Right forelimb (tissue), 1 donor: Measurements from ENCODE around the gene ADARB1.
A peak's percentile ranks its signal among the peaks of the same experiment; 100 is the strongest.
"Not testable (repeated sequence)": the region's sequence is repeated elsewhere in the genome, so short reads cannot be mapped to it uniquely, and the experiment has no call there.

ENCODE experiments used
- DNase-seq: peaks from one replicate; pipeline ENCODE4 v3.0.0-alpha.2; 2018

Gene ADARB1

DNA sequence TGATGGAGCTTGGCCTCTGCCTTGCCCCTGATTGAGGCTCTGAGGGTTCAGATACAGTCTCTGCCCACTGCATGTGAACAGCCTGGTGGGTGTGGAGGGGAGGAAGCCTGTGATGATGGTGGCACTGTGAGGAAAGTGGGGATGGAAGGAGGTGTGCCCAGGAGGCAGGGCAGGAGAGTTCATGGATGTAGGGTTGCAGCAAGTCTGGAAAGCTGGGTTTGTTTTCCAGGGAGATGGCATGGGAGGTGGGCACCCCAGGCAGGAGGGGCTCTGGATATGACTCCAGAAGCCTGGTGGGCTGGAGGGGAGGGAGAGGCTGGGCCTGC is 63.2 kb downstream of the ADARB1 start:
- DNase-seq: no peak

DNA sequence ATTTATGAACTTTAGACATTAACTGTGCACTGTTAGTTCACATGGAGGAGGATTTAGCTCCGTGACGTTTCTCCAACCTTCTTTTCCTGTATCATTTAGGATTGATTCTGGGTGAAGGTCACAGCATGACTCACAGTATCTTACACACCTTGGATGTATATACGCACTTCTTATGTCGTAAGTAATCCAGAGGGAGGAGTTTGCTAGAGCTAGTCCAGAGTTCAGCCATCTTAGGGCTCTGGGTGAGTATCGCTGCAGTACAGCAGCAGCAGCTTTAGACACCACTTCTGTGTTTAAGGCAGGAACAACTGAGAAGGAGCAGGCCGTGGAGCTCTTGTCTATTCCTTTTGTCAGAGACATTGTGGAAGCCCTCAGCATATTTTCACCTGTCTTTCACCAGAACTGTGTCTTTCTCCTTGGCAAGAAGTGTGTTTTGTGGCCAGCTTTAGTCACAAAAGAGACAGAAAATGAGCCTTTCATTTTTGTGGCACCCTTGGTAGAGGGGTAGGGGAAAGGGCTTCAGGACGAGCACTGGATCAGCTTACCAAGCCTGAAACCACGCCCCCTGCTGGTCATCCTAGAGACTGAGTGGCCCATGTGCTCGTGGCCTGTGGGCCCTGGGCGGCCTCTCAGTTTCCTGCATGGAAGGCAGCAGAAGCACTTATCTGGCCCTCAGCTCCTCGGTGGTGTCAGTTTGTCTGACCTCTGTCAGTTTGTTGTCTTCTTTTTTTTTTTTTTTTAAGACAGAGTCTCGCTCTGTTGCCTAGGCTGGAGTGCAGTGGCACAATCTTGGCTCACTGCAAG is 64.0 kb downstream of the ADARB1 start:
- peak; percentile 67 for DNase-seq

DNA sequence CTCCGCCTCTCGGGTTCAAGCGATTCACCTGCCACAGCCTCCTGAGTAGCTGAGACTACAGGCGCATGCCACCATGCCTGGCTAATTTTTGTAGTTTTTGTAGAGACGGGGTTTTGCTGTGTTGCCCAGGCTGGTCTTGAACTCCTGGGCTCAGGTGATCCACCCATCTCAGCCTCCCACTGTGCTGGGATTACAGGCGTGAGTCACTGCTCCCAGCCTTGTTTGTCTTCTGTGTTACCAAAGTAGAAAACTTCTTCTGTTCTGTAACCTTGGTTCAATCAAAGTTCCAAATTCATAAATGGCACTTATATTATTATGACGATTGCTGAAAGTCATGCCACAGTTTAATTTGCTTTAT is 64.6 kb downstream of the ADARB1 start:
- not testable (repeated sequence) for DNase-seq

DNA sequence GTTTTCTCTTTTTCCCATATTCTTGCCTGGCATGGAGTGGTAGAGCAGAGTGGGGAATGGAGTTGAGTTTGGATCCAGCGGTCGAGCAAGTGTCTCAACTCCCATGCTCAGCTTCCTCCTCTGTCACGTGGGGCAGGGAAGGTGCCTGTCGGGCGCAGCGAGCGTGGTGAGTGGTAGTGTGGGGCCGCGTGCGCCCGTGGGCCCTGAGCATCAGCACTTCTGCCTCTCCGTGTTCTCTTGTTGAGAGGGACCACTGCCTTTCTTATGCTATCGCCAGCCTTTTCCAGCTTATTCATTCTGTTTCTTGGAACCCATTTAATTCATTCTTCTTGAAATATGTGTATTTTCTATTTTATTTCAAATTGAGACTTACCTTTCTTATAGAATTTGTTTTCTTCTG is 65.1 kb downstream of the ADARB1 start:
- no peak for DNase-seq

DNA sequence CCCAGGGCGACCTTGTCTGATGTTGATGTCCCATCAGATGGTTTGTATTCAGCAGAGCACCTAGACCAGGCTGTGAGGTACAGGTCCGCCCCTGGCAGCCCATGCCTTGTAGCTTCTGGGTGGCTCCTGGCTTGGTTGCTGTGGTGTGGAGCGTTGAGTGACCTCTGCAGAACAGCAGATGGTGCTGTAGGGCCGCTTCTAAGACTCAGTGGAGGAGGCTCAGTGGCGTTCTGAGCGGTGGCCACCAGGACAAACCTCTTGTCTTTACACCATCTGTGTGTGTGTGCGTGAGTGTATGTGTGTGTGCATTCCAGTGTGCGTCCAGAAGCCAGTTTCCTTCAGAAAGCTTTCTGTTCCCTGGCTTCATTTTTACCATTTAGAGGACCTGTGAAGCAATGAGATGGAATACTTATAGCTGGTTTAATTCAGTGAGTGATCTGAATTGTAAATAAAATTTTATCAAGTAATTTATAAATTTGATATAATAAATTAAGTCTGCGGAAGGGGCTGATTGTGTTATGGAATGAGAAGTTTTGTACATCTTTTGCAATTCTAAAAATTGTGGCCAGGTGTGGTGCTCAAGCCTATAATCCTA is 66.1 kb downstream of the ADARB1 start:
- DNase-seq: peak; percentile 82

DNA sequence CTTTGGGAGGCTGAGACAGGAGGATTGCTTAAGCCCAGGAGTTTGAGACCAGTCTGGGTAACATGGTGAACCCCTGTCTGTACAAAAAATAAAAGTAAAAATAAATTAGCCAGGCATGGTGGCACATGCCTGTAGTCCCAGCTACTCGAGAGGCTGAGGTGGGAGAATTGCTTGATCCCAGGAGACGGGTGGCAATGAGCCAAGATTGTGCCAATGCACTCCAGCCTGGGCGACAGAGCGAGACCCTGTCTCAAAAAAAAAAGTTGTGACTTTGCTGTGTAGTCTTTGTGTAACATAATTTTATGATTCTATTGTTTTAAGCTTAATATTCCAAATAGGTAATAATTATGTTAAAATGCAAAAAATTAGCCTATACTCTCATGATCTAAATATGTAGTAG is 66.6 kb downstream of the ADARB1 start:
- DNase-seq: peak; percentile 13

DNA sequence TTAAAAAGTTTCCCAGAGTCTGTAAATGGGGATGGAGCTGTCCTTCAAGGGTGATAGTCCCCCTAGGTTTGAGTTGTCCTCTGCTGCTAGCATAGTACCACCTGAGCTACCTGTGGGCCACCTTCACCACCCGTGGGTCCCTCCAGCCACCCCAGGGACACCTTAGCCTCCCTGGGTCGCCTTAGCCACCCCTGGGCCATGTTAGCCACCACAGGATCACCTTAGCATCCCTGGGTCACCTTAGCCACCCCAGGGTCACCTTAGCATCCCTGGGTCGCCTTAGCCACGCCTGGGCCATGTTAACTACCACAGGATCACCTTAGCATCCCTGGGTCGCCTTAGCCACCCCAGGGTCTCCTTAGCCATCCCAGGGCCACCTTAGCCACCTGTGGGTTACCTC is 67.1 kb downstream of the ADARB1 start:
- peak; percentile 9 for DNase-seq

DNA sequence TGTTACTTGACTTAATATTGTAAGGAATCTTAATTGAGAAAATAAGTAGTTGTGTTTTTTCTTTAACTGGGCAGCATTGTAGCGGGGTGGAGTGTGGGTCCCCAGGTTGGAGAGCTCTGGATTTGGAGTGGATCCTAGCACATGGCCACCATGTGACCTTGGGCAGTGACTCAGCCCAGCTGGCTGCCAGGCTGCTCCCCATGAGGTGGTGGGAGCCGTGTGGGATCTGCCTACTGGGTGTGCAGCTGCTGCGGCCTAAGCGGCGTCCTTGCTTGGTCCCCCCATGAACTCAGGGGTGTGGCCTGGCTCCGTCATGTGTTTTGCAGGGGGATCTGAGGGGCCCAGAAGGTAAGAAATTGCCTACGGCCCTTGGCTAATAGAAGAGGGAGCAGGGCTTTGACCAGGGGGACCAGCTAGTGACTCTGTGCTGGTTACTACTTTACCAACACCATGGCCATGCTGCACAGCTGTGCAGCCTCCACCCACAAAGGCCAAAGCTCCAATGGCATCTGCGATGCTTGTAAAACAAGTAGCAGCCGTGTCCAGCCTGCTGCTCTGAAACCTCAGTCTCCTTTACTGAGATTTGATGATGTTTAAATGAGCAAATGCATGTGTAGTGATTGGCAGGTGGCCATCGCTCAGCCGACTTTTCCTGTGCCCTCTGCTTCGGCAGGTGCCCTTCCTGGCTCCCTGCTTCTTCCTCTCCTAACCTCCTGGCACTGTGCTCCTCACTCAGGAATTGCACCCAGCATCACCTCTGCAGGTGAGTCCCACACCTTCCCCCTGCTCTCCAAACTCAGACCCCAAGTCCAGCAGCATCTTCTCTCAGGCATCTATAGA is 68.3 kb downstream of the ADARB1 start:
- peak; percentile 73 for DNase-seq

DNA sequence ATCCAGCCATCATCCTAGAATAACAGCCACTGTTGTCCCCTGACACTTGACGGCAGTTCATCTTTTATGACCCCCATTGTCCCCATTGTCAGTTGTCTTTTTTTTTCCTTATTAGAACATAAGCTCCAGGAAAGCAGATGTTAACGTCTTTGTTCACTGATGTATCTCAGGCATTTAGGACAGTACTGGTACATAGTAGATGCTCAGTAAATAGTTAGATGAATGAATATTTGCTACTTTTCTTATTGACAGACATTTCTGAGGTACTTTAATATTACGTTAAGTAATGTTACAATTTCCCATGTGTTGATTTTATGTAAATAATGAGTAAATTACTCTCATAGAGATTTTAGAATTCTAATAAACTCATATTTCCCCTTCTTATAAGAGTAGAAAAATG is 69.5 kb downstream of the ADARB1 start:
- DNase-seq: no peak

DNA sequence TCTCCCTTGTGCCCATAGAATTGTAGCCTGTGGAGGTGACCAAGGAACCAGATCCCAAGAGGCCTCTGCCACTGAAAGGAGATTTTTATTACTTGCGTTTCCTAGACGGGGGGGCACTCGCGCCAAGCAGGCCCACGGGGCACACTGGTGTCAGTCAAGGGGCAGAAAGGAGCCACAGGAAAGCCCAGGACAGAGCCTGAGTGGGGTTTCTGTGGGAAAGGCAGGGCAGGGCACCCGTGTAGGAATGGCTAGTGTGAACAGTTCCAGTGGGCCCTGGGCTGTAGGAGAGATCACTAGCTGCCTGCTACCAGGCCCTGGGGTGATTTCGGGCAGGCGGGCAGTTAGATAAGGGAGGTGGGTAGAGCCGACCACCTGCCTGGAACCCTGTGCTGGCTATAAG is 70.8 kb downstream of the ADARB1 start:
- no peak for DNase-seq

DNA sequence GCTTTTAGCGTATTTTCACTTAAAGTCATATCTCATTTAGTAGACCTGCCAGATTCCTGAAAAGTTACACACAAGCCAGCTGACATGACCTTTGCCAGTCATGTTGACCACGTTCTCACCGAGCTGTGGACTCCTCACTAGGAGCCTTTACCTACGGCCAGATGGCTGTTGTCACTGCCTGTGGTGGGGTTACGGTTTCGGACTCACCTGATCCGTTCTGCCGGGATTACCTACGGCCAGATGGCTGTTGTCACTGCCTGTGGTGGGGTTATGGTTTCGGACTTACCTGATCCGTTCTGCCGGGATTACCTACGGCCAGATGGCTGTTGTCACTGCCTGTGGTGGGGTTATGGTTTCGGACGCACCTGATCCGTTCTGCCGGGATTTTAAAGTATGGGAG is 71.5 kb downstream of the ADARB1 start:
- not testable (repeated sequence) for DNase-seq

DNA sequence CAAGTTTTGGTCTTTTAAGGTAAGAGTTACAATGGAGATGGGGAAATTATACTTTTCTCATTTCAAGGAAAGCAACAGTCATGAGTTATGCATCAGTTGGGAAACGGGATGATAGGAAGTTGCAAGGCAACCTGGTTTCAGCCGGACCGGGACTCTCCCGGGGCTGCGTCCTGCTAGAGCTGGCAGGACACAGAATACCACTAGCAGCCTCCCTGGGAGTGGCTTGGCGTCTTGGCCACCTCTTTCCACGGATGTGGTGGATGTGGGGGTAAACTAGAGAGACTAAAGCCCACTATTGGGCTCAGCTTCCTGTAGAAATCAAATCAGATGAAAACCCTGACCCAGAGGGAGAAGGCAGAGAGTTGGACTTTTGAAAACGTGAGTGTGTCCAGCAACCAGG is 71.9 kb downstream of the ADARB1 start:
- DNase-seq: no peak

DNA sequence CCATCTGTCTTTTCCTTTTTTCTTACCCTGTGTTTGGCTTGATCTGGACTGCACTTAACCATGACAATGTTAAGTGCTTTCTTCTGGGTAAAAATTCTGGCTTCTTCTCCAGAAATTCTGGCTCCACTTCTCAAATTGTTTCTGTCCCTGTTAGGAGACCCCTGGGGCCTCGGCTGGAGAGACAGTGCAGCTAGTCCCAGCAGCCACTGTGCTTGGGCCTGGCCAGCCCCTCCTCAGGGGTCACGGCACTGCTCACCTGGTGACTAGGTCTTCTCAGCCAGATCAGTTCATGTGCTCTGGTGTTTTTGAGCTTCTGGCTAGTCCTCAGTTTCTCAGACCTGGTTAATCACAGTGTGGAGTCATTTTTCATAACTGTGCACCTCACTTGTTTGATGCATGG is 72.4 kb downstream of the ADARB1 start:
- DNase-seq: no peak

DNA sequence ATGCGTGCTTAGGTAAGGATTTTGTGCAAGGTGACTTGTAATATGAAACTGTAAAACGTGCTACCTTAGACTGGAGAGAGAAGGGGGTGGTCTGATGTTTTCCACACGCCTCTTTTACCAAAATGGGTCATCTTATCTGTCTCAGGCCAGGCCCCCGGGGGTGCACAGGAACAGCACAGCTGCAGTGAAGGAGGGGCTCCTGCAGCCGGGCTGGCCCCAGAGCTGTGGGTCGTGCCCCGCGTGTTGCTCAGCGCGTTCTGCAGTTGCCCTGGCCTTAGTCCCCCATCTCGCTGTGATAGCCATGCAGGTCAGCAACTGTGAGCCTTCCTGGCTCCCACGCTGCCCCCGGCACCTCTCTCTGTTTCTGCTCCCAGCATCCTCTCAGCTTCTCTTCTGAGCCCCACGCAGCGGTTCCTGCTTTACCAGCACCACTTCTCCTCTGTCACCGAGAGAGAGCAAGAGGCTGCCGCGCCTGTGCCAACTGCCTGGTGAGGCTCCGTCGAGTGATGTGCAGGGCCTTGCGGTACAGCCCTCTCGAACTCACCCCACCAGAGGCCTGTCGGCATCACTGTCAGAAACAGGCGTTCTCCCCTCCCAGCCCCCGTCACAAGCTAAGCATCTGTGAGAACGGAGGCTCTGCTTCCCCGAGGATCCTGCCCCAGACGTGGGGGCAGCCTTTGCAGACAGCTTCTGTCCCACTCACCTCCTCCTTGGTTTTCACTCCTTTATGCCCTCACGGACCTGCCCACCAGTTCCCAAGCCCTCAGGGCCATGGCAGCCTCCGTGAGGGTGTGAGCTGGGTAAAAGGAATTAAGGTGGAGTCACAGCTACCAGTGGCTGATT is 73.3 kb downstream of the ADARB1 start:
- no peak for DNase-seq

DNA sequence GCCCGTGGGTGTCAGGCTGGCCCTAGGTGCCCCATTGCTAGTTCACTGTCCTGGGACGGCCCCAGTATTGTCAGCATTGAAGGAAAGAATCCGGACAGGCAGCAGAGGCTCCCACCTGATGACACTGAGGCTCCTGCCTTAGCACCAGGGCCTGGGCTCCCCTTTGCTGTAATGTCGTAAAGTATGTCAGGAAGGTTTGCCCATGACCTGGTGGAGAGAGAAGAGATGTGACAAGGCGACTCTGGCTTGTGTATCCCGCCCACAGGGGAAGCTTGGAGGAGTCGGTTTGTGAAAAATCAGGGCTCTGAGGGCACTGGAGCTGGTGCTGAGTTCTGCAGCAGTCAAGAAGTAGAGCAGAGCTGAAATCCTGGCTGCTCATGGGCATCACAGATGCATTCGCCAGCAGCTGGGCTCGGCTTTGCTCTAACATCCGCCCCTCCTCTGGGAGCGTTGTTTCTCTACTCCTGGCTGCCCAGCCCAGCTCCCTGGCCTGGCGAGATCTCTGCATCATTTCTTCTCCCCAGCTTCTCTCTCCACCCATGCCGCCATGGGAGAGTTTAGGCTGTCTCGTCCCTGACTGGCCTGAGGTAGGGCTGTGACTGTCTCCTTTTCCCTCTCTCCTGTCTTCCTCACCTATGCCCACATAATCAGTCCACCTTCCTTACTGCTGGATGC is 74.1 kb downstream of the ADARB1 start:
- peak; percentile 12 for DNase-seq

DNA sequence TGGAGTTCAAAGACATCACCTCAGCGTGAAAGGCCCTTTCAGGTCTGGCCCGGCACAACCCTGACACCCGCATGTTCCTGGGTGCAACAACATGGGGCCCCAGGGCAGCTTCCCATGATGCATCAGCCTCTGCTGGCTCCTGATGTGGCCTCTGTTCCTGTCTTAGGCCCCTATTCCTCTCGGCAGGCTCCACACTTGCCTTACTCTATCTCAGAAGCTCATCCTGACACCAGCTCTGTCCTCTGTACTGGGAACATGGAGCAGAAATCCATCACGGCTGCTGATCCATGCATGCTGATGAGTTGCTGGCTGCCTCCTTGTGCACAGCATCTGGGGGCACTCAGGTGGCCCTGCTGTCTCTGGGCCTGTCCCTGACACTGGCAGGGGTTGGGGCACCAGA is 74.6 kb downstream of the ADARB1 start:
- peak; percentile 28 for DNase-seq

DNA sequence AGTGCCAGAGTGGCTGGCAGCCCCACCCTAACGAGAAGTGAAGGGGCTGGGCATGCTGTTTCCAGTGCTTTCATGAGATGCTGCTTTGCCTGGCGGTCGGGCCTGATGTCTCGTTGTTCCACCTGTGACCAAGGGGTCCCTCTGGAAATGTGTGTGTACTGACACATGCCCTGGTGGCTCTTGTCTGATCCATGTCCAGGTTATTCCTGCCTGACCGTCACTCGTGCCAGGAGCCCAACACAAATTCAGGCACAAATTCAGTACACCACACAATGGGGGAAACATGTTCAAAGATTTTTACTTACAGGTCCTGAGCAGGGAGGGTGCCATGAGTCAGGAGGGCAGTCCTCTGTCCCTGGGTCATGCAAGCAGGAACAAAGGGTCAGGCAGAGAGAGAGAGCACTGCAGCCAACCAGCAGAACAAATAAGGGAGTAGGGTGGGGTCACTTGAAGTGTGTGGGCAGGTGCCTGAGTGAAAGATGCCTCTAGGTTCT is 76.3 kb downstream of the ADARB1 start:
- no peak for DNase-seq

DNA sequence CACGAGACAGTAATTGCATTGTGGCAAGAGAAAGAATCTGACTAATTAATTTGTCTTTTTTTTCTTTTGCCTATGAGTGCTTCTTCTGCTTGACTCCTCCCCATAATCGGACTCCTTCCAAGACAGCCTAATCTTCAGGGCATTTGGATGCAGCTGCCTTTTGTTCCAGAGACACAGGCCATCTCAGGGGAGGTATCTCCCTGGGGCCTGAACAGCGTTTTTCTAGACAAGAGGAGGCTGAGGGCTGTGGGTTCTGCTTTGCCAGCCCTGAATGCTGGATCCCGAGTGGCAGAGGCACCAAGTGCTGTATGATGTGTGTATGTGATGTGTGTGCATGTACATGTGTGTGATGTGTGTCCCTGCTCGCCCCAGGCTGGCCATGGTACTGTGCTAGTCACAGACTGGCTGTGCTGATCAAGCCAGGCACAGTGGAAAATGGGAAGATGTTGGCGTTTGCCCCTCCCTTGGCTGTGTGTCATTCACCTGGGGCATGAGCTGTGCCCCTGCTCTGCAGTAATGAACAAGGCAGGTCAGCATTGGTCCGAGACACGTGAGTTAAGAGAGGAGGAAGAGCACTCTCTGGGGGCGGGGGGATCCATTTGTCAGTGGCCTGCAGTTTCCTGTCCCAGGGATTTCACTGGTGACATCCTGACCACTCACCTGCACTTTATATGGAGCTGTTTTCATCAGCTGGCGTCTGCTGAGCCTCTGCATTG is 77.2 kb downstream of the ADARB1 start:
- DNase-seq: no peak

DNA sequence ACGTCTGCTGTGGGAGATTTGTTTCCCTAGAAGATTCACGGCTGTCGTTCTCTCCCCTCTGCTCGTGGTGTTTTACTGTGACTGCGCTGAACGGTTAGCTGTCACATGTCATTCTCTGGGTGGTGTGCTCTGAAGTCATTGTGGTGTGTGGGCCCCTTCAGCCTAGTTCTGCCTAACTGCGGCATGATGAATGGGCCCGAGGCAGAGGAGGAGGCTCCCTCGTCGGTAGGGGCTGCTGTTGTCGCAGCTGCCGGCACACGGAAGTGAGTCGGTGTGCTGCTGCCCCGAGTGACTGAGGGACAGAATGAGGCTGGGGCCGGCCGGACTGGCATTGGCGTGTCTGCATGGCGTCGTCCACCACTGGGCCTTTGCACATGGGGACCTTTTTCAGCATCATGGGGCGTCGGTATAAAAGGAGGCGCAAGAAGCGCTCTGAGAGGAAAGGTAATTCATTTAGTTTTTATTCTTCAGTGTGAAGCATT is 77.9 kb downstream of the ADARB1 start:
- no peak for DNase-seq

DNA sequence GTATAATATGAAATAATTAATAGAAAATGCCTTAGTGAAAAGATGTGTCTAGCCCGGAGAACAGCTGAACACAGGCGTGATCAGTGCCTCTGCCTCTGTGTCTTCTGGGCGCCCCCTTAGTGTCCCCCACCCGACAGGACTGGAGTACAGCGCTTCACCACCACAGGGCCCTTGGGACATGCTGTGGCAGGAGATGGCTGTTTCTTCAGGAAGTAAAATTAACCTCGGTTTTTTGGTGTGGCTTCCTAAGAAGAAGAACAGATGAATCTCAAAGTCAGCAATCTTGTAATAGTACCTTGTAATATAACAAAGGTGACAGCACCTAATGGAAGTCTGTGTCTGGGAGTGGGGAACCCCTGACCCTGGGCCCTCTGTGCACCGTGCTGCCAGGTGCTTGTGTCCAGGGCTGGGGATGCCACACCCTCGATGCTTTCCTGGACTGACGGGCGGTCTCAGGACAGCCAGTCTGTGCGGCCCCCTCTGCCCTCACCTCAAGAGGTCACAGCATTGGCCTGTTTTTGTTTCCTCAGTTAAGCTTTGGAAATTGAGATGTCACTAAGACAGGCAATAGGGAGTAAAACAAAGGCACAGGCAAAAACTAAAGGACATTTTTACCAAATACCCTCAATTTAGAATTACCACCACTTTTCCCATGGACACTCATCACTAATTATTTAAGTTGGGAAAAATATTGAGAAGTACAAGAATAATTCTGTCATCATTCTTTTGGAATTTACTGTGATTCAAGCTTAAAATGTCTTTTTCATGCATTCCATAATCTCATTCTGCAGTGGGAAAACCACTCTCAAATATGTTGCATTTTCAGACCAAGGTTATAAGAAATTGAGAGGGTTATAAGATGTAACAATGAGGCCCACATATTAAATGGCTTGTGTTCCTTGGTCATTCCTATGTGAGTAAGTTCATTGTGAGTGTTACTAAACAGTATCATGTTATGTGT is 79.3 kb downstream of the ADARB1 start:
- no peak for DNase-seq
